ENCODE data around the gene SLX4IP.

DNA sequence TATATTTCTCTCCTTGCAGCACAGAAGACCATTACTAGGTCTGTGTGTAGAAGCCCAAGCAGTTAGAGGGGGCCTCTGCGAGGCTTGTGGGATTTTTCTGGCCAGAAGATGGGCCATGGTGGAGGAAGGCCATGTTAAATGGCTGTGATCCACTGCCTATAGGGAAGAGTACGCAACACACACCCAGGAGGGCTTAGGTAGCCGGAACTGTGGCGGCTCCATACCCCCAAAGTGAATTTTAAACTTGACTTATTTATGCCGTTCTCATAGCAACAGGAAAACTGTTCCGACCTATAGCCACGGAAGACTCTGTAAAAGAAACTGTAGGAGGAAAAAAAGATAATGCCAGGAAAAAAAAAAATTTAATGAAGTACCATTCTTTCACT lies 69.5 kb downstream of the SLX4IP start:
- TF ChIP-seq, protein P1, sequence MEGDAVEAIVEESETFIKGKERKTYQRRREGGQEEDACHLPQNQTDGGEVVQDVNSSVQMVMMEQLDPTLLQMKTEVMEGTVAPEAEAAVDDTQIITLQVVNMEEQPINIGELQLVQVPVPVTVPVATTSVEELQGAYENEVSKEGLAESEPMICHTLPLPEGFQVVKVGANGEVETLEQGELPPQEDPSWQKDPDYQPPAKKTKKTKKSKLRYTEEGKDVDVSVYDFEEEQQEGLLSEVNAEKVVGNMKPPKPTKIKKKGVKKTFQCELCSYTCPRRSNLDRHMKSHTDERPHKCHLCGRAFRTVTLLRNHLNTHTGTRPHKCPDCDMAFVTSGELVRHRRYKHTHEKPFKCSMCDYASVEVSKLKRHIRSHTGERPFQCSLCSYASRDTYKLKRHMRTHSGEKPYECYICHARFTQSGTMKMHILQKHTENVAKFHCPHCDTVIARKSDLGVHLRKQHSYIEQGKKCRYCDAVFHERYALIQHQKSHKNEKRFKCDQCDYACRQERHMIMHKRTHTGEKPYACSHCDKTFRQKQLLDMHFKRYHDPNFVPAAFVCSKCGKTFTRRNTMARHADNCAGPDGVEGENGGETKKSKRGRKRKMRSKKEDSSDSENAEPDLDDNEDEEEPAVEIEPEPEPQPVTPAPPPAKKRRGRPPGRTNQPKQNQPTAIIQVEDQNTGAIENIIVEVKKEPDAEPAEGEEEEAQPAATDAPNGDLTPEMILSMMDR (IDR thresholded peaks at IDR 0.05; ENCODE audit: insufficient read depth, low read length) = no peak
- no peak for TF ChIP-seq SPI1 (IDR thresholded peaks at IDR 0.05; ENCODE audit: borderline replicate concordance, low read depth)
- TF ChIP-seq, protein P2, sequence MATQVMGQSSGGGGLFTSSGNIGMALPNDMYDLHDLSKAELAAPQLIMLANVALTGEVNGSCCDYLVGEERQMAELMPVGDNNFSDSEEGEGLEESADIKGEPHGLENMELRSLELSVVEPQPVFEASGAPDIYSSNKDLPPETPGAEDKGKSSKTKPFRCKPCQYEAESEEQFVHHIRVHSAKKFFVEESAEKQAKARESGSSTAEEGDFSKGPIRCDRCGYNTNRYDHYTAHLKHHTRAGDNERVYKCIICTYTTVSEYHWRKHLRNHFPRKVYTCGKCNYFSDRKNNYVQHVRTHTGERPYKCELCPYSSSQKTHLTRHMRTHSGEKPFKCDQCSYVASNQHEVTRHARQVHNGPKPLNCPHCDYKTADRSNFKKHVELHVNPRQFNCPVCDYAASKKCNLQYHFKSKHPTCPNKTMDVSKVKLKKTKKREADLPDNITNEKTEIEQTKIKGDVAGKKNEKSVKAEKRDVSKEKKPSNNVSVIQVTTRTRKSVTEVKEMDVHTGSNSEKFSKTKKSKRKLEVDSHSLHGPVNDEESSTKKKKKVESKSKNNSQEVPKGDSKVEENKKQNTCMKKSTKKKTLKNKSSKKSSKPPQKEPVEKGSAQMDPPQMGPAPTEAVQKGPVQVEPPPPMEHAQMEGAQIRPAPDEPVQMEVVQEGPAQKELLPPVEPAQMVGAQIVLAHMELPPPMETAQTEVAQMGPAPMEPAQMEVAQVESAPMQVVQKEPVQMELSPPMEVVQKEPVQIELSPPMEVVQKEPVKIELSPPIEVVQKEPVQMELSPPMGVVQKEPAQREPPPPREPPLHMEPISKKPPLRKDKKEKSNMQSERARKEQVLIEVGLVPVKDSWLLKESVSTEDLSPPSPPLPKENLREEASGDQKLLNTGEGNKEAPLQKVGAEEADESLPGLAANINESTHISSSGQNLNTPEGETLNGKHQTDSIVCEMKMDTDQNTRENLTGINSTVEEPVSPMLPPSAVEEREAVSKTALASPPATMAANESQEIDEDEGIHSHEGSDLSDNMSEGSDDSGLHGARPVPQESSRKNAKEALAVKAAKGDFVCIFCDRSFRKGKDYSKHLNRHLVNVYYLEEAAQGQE (IDR thresholded peaks at IDR 0.05; ENCODE audit: insufficient replicate concordance, low read depth) = no peak
- no peak for TF ChIP-seq POLR2AphosphoS5 (IDR thresholded peaks at IDR 0.05; ENCODE audit: low read depth)
